GM12874 (cell line): Measurements from ENCODE around the gene ZBTB7C.

Source experiments
- TF ChIP-seq, protein P1 (sequence below): IDR thresholded peaks from 2 replicates; pipeline ENCODE4 v1.5.1; 2011; ENCODE audit warnings: low read depth, mild to moderate bottlenecking, control low read depth, low read length, moderate library complexity; ENCODE audit not compliant: insufficient read depth

Gene ZBTB7C

DNA sequence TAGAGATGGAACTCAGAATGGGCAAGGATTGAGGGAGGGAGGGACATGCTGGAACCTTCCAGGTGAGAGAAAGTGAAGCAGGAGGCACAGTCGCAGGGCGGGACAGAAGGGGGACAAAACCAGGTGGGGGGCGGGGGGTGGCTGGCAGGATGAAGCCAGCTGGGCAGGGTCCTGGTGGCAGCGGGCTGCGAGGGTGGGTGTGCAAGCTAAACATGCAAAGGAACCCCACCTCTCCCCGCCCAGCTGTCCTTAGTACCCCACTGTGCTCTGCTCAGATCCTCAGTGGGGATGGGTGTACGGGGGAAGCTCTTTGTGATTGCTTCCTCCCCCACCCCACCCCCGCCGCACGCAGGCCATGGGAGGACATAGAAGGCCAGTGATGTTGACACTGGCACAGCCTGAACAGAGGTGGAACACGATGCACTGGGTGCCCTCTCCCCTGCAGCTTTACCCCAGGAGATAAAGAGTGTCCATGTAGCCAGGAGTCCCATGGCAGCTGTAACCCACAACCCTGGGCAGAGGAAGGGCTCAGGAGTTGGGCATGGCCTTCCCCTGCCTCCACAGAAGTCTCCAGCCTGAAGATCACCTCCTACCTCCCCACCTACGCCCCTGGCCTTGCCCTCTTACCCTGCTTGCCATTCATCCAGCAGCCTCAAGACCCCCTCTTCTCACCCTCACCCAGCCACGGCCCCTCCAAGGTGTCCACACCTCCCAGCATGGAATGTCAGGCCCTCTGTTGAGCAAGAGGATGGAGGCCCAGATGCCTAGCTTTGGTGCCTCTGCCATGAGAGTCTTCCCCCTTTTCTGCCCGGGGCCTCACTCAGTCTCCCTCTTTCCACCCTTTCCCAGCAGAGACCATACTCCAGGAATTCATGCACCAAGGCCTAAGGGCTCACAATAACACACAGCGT lies 206.6 kb downstream of the ZBTB7C start:
- TF ChIP-seq, protein P1, sequence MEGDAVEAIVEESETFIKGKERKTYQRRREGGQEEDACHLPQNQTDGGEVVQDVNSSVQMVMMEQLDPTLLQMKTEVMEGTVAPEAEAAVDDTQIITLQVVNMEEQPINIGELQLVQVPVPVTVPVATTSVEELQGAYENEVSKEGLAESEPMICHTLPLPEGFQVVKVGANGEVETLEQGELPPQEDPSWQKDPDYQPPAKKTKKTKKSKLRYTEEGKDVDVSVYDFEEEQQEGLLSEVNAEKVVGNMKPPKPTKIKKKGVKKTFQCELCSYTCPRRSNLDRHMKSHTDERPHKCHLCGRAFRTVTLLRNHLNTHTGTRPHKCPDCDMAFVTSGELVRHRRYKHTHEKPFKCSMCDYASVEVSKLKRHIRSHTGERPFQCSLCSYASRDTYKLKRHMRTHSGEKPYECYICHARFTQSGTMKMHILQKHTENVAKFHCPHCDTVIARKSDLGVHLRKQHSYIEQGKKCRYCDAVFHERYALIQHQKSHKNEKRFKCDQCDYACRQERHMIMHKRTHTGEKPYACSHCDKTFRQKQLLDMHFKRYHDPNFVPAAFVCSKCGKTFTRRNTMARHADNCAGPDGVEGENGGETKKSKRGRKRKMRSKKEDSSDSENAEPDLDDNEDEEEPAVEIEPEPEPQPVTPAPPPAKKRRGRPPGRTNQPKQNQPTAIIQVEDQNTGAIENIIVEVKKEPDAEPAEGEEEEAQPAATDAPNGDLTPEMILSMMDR: no peak

DNA sequence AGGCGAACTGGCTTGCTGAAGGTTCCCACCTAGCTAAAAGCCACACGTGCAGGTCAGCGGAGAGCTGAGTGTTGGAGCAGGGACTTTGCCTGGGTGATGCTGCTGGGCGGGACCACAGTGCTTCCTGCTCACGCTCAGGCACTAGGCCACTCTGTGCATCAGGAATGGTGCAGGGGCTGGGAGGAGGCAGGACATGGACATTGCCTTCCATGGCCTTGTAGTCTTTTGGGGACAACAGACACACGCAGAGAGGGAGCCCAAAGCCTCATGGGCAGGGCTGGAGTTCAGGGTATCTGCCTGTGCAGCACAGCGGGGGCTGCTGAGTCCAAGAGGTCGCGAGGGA lies 207.2 kb downstream of the ZBTB7C start:
- TF ChIP-seq, protein P1: no peak

DNA sequence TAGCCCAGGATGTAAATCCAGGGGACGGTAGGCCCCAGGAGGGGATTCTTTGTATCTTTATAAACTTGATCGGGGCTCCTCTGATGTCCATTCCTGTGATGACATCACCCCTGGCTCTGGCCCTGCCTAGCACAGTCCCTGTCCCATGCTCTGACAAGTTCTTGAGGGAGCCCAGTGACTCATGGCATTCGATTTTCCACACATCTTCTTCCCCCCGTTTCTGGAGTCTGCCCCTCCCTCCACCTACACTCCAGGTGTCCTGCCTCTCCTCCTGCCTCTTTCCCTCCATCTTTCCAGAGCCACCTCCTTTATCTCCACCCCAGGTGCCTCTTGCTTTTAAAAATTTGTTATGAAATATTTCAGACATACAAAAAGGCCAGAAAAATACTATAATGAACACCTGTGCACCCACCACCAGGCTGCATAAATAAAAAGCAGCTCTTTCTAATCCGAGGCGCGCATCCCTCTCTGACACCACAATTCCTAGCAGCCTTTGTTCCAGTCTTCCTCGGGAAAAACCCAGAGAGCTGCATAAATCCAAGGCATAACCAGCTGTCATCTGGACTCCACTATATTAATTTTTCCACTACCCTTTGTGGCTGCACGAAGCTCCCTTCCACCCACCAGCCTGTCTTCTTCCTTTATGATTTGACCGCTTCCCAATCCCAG lies 207.7 kb downstream of the ZBTB7C start:
- TF ChIP-seq, protein P1: no peak

DNA sequence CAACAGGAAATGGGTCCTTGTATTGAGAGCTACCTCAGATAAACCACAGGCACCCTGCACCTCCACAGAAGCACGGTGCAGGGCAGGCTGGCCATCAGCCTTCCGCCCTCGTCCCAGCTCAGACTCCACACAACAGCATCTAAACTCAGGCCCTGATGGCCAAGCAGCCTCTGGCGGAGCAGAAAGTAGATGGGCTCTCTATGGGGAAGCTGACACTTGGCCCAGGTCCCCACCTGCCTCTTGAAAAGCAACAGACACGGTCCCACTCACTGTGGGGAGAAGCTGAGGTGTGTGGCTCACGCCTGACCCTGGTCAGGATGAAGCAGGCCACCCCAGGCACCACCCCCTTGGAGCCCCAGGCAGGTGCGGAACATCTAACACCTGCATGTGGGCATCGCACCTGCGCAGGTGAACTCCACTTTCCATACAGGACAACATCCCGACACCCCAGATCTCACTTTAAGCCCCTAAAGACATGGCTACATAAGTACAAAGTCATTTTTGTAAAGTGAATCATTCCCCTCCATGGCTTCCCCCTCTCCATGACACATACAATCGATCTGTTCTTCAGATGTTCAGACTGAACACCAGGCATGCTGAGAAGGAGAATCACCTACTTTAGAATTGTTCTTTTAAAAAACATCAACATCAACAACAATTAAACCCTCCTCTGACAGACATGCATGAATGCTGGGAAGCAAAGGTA lies 208.4 kb downstream of the ZBTB7C start:
- TF ChIP-seq, protein P1: no peak

DNA sequence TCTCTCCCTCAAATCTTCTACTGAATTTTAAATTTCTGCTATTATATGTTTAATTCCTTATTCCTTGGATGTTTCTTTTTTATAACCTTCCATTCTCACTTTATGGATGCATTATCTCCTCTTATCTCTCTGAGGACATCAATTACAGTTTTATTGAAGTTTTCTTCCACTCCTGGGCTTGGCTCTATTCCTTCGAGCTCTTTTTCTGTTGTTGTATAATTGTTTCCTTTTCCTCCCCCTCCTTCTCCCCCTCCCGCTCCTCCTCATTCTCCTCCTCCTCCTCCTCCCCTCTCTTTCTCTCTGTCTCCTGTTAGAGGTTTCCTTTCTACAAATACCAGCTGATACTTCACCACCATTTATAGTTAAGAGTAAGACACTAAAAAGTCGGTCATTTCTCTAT lies 209.8 kb downstream of the ZBTB7C start:
- TF ChIP-seq, protein P1: no peak

DNA sequence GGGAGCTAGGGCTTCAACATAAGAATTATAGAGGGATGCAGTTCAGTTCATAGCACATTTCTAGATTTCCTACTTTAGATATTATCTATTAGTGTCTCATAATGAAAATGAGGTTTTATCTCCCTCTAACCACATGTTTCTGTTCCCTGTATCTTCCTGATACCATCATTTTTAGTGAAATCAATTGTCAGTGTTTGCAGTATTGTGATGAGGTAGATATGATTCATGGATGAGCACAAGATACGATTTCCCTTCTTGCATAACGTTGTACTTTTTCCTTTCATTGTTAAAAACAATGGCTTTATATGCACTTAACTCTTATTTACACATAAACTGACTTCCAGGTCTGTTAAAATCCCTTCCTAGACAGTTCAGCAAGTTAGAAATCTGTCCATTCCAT lies 211.4 kb downstream of the ZBTB7C start:
- TF ChIP-seq, protein P1: no peak

DNA sequence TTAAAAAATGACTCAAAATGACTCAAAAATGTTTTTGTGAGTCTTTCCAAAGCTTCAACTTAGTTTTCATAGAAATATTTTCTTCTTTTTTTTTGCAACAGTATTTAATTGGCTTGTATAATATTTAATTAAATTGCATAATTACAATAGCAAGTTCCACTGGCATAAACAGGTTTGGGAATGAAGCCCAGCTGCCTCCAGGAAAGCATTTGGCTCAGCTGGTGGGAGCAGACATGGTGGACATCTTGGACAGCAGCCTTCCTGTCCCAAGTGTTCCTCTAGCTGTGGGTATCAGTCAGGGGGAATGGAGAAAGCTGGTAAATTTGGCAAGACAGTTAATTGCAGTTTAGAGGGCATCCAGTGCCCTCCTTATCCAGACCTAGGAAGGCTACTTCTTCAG lies 213.4 kb downstream of the ZBTB7C start:
- TF ChIP-seq, protein P1: no peak
